HG02885 (cell line): Measurements from ENCODE around the gene C14orf180.

Experiments
- ATAC-seq: cut with Tn5 transposase; IDR thresholded peaks from one replicate; pipeline ENCODE4 v1.9.1; 2021; ENCODE audit warnings: mild to moderate bottlenecking; ENCODE audit not compliant: unreplicated experiment, poor library complexity

The C14orf180 gene

GRCh38 chr14:104579507-104579906, at the start of gene C14orf180:
C14orf180 (plus strand) TSS chr14:104579764; CDS start chr14:104586431, 6,667 bp downstream.
- ATAC-seq = no peak

DNA sequence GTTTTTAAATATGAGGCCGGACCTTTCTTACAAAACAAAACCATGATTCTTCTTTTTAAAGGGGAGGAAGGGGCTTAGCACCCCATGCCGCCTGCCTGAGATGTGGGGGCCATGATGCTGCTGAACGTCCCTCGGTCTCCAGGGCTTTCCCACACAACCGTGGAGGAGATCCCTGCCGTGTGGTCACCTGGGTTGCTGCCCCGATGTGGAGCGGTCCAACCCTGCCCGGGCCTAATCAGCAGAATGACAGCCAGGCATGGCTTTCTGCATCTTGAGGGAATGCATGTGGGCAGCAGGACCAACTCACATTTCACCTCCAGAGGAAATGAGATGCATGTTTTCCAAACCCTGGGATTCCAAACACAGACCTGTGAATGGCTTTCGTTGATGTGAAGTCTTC, 48.9 kb upstream of the C14orf180 start:
- no peak for ATAC-seq

DNA sequence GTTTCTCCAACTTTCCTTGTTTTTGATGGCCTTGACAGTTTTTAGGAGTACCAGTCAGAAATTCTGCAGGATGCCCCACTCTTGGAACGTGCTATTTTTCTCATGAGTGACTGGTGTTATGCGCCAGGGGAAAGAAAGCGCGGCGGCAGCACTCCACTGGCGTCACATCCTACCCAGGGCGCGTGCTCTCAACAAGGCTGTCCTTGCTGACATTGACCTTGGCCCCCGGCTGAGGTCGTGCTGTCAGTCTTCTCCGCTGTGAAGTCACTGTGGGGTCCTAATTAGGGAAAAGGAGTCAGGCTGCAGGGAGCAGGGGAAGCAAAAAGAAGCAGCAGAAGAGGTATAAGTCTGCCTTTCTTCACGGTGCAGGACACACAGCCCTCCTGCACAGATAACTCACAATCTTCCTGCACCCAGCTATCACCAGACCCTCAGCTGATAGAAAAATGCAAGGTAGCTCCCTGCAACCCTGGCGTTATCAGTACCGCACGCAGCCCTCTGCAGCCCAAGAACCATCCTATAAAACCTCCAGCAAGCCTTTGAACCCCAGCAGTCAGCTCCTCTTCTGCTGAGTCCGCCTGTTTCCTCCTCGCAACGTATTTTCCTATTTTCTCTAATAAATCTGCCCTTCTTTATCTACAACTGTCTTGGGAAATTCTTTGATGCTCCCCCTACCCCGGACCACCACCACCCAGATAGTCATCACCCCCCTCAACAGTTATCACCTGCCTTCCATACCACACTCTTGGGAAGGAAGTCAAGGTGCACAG, 48.0 kb upstream of the C14orf180 start:
- ATAC-seq = no peak

GRCh38 chr14:104532191-104532555, 47.4 kb upstream of the C14orf180 start:
- ATAC-seq = no peak

- no peak for ATAC-seq
Observed at GRCh38 chr14:104534036-104534435, 45.5 kb upstream of the C14orf180 start.

DNA sequence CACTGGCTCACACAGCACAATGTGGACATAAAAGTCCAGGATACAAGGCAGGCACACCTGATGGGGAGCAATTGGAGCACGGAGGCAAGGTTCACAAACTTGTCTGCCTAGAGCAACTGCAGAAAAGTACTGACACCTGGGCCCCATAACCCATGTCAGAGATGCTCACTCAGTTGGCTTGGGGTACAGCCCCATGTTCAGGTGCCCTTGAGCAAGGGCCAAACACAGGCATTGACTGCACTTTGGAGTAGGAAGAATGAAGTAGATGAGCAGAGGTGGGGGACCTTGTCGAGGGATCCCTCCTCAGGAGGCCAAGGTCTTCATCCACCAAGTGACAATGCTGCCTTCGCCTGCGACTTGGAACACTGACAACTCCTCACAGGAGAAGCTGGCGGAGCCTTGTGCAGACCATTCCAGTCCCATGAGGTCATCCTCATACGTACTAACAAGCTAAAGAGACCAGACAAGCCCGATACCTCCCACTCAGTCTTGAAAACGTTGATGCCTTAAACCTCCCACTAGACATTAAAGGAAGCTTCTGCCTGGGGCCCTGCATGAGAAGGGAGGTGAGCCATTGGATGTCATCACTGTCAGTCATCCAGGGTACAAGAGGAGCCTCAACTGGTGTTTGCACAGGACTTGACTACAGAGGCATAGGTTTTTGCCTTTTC, 42.5 kb upstream of the C14orf180 start:
- ATAC-seq = no peak

DNA sequence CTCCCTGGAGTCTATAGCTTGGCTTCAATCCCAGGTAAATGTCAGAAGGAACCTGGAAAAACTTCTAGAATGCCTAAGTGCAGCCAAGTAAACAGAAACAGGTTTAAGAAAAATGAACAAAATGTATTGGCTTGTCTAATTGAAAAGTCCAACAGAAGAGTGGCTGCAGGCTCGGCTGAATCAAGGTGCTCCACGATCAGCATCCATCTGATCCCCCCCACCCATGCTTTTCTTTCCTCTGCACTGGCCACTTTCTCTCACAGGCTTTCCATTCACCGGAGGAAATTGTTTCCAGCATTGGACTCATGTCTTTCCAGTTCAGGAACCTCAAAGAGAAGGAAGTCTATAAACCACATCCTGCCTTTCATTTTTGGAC, 42.0 kb upstream of the C14orf180 start:
- no peak for ATAC-seq

GRCh38 chr14:104541905-104542465, 37.6 kb upstream of the C14orf180 start:
- no peak for ATAC-seq

DNA sequence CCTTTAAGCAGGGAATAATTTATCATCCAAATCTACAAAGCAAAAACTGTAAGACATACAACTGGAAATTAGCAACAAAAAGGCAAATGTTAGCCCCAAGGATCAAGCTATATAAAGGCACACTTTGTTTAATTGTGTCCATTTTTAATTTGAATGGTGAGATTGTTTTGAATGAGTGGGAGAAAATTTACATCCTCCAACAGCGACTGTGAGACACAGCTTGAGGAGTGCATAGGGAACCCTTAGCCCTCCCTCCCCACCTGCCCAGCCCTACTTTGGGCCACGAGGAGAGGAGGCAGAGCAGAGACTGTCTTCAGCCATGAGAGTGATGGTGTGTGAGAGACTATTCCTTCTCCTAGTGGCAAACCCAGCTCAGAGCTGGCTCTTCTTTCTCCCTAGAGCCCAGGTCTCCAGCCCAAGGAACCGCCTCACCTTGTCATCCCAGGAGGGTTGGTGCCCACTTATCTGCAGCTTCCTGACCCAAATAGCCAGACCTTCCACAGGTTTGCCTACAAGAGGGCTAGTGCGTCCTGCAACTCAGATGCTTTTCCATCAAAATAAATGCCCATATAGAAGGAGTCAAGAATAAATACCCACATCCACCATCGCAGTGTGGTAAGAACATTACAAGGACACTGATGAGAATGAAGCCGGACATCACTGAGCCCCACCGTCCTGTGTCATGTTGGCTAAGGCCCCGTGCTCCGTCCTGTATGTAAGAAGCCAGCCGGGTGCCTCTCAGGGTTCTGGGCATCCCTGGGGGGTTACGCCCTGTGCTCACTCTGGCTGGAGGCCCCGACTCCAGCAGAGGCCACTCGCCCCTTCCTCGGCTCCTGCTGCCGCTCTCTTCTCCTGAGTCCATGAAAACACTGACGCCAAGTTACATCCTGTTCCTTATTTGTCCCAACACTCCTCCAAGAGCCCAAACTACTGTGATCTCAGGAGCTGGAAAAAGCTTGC, 36.4 kb upstream of the C14orf180 start:
- ATAC-seq = no peak

DNA sequence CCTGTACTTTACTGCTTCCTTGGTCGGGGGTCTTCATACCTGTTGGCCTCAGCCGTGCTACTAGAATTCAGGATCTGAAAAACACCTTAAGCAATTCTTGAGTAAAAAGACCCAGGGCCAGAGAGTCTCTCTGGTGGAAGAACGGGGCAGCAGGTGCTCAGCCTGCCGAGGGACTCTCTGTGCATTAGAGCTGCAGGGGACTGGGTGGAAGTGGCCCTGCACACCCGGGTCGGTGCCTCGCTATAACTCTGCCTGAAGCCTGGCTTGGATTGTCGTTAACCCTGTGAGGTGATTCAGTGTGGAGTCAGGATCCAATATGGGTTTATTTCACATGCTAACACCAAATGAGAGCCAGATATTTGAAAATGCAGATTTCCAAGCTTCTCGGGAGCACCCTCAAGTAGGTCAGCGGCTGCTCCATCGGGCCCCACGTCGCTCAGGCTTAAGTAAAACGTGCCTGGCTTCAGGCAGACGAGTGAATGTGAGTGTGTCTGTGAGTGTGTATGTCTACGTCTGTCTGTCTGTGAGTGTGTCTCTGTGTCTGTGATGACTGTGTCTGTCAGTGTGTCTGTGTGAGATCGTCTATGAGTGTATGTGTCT, 35.1 kb upstream of the C14orf180 start:
- no peak for ATAC-seq

DNA sequence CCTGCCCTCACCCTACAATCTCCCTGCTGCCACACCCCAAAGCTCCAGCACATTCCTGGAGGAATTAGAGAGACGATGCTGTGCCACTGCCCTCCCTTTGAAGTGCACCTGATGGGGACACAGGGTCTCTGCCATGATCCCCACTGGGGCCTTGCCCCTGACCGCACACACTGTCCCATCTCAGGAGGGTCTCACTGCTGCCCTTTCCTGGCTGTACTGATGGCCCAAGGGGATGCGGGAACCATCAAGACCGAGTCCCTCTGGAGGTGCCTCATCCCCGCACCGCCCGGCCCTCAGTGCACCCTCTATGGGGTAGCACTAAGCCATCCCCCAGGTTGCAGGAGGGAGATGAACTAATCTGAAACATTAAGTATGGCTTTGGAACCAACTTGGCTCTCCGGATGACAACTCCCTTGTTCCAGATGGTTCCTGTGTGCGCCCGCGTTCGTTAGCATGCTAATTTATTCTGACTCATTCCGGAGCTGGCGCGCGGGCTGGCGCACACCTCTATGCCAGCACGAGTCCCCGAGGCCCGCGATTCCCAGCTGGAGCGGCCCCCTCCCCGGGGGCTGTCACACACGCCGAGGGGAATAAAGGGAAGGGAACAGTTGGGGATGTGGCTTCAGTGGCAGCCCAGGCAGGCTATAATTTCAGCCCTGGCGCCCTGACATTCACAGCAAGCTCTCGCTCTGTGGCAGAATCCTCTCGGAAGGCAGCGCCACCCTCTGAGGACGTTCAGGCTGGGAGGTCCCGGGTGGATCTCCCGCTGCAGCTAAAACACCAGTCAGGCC, 34.2 kb upstream of the C14orf180 start:
- ATAC-seq = no peak

DNA sequence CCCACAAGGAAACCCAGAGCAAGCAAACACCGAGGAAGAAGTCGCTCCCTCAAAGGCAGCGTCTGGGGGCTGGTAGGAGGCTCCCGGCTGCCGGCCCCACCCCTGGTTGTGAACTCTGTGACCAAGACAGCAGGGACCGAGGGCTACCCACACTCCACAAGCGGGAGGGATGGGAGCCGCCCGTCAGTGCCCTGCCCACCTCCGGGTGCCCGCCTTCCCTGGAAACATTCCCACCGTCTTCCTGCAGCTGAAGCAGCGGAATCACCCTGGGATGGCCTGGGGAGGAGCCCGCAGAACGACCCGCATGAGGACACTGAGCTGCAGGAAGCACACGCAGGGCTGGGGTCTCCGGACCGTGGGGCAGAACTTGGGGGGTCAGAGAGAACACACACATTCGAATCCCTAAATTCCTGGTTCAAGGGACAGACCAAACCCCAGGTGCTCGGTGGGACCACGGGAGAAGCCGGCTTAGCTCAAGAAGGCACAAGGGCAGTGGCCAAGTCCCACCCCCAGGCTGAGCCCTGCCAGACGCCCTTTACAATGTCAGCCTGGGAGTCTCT, 33.5 kb upstream of the C14orf180 start:
- ATAC-seq = no peak

DNA sequence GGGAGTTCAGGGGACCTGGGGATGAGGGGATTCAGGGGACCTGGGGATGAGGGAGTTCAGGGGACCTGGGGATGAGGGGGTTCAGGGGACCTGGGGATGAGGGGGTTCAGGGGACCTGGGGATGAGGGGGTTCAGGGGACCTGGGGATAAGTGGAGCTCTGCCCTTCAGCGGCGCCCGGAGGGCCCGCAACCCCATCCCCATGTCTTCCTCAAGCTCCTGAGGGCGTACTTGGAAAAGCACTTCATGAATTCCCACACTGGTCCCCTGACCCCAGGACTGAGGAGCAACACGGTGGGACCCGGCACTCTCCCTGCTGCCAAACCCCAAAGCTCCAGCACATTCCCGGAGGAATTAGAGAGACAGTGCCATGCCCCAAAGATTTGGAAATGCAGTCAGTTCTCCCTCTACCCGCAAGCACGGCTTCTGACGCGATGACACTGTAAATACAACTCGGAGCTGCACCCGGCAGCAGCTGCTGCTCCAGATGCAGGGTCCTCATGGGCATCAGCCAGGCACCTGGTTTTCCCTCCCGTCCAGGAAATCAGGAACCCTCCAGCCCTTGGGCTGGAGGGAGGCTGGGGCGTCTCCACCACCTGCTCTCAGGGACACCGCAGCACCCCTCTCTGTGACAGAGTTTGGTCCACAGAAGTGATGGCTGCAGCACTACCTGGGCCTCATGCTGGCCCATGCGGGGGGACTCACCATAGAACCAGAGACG, 32.8 kb upstream of the C14orf180 start:
- ATAC-seq = no peak

- no peak for ATAC-seq
Observed at GRCh38 chr14:104547310-104547997, 32.1 kb upstream of the C14orf180 start.

GRCh38 chr14:104547998-104548700, 31.4 kb upstream of the C14orf180 start:
- no peak for ATAC-seq

- ATAC-seq = no peak
Observed at GRCh38 chr14:104548802-104549535, 30.6 kb upstream of the C14orf180 start.
